H1 (cell line): ENCODE results near the gene STAT4. TPM values are rescaled to one million over a fixed set of nuclear protein-coding genes. Genes with fewer than 3 reads are reported as not detected.

ENCODE experiments used
- POLR2A ChIP-seq, 2 experiments: IDR thresholded peaks; 1 replicate in 1 of 2; 2 replicates in 1 of 2; pipeline ENCODE4 v1.6.1; 2011; ENCODE audit warnings: low read depth in 2 of 2, low read length in 2 of 2, mild to moderate bottlenecking in 2 of 2; ENCODE audit errors: control extremely low read depth in 1 of 2
- polyA plus RNA-seq, 7 experiments: library from polyadenylated mRNA; depleted of rRNA in 3 of 7; stranded (reverse) in 5 of 7; unstranded in 2 of 7; fragments of >200 nt in 5 of 7; fragments of 200-250 nt in 2 of 7; gene quantifications; 1 replicate in 5 of 7; 2 replicates in 1 of 7; 4 replicates in 1 of 7; pipeline versions ENCODE4 v1.2.1 to v1.2.3, GENCODE V29; 2011 to 2013; ENCODE audit warnings: missing spikeins in 2 of 7, mixed read lengths in 2 of 7
- total RNA-seq: library from RNA; stranded (reverse); fragmentation: NEBNext Ultra II Directional; extraction: Animal tissue kit (Norgen Biotek cat#: 25700); gene quantifications from 2 replicates; pipeline ENCODE4 v1.2.1, GENCODE V29; 2021
- TF ChIP-seq, protein P1 (sequence below): fragments of 300-600 bp; sonication (generic); IDR thresholded peaks from 2 replicates; pipeline ENCODE4 v1.7.1; 2012; ENCODE audit warnings: low read length, moderate library complexity, mild to moderate bottlenecking, inconsistent platforms; ENCODE audit not compliant: insufficient replicate concordance

STAT4 gene
- total and polyA plus RNA-seq, 2 of the 8 experiments (the other 6 are each of a cell fraction or from before 2014, with no cell fraction given) = 0.36 to 0.63 TPM

DNA sequence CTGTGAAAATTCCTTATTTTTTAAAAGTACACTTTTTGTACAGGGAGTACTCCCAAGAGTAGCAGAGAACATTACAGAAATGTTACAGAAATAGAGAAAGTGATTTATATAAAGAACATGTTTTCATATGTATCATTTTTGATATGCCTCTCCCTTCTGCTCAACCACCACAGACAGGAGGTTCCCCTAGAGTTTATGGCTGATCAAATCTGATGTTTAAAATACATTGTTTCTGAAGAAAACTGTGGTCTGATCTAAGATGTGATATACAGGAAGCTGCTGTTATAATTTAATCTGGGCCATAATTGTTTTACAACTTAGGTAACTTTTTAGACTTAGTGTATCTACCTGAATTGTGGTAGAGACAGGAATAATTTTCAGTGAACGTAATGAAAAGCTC, 37.0 kb downstream of the STAT4 start (continued):
- TF ChIP-seq, protein P1, sequence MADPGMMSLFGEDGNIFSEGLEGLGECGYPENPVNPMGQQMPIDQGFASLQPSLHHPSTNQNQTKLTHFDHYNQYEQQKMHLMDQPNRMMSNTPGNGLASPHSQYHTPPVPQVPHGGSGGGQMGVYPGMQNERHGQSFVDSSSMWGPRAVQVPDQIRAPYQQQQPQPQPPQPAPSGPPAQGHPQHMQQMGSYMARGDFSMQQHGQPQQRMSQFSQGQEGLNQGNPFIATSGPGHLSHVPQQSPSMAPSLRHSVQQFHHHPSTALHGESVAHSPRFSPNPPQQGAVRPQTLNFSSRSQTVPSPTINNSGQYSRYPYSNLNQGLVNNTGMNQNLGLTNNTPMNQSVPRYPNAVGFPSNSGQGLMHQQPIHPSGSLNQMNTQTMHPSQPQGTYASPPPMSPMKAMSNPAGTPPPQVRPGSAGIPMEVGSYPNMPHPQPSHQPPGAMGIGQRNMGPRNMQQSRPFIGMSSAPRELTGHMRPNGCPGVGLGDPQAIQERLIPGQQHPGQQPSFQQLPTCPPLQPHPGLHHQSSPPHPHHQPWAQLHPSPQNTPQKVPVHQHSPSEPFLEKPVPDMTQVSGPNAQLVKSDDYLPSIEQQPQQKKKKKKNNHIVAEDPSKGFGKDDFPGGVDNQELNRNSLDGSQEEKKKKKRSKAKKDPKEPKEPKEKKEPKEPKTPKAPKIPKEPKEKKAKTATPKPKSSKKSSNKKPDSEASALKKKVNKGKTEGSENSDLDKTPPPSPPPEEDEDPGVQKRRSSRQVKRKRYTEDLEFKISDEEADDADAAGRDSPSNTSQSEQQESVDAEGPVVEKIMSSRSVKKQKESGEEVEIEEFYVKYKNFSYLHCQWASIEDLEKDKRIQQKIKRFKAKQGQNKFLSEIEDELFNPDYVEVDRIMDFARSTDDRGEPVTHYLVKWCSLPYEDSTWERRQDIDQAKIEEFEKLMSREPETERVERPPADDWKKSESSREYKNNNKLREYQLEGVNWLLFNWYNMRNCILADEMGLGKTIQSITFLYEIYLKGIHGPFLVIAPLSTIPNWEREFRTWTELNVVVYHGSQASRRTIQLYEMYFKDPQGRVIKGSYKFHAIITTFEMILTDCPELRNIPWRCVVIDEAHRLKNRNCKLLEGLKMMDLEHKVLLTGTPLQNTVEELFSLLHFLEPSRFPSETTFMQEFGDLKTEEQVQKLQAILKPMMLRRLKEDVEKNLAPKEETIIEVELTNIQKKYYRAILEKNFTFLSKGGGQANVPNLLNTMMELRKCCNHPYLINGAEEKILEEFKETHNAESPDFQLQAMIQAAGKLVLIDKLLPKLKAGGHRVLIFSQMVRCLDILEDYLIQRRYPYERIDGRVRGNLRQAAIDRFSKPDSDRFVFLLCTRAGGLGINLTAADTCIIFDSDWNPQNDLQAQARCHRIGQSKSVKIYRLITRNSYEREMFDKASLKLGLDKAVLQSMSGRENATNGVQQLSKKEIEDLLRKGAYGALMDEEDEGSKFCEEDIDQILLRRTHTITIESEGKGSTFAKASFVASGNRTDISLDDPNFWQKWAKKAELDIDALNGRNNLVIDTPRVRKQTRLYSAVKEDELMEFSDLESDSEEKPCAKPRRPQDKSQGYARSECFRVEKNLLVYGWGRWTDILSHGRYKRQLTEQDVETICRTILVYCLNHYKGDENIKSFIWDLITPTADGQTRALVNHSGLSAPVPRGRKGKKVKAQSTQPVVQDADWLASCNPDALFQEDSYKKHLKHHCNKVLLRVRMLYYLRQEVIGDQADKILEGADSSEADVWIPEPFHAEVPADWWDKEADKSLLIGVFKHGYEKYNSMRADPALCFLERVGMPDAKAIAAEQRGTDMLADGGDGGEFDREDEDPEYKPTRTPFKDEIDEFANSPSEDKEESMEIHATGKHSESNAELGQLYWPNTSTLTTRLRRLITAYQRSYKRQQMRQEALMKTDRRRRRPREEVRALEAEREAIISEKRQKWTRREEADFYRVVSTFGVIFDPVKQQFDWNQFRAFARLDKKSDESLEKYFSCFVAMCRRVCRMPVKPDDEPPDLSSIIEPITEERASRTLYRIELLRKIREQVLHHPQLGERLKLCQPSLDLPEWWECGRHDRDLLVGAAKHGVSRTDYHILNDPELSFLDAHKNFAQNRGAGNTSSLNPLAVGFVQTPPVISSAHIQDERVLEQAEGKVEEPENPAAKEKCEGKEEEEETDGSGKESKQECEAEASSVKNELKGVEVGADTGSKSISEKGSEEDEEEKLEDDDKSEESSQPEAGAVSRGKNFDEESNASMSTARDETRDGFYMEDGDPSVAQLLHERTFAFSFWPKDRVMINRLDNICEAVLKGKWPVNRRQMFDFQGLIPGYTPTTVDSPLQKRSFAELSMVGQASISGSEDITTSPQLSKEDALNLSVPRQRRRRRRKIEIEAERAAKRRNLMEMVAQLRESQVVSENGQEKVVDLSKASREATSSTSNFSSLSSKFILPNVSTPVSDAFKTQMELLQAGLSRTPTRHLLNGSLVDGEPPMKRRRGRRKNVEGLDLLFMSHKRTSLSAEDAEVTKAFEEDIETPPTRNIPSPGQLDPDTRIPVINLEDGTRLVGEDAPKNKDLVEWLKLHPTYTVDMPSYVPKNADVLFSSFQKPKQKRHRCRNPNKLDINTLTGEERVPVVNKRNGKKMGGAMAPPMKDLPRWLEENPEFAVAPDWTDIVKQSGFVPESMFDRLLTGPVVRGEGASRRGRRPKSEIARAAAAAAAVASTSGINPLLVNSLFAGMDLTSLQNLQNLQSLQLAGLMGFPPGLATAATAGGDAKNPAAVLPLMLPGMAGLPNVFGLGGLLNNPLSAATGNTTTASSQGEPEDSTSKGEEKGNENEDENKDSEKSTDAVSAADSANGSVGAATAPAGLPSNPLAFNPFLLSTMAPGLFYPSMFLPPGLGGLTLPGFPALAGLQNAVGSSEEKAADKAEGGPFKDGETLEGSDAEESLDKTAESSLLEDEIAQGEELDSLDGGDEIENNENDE = no peak
- no peak for TF ChIP-seq POLR2A (IDR thresholded peaks at IDR 0.05; ENCODE audit: control extremely low read depth in 1 of 2, low read depth in 2 of 2, low read length in 2 of 2)
